ENCODE measurements around the gene DCC. TPM values are rescaled to one million over a fixed set of nuclear protein-coding genes. Genes with fewer than 3 reads are reported as not detected.

The DCC gene
- total RNA-seq, 6 donors from 2014 or later = 0.33 to 3.5 (median 1.0) TPM

- H3K4me1 ChIP-seq = no peaks in the 10 kb centered on the region
- H3K27me3 ChIP-seq = no peaks in the 10 kb centered on the region
- no peaks in the 10 kb centered on the region for H3K9me3 ChIP-seq
- H3K4me3 ChIP-seq = no peak overlapping the region
- no peaks in the 10 kb centered on the region for H3K36me3 ChIP-seq
- WGBS, 2 donors = 67 to 85% methylated on average over 1 of the region's 1 CpG
- TF ChIP-seq EP300 (IDR thresholded peaks at IDR 0.05) = no peak
- TF ChIP-seq CTCF (IDR thresholded peaks at IDR 0.05) = no peak
- no peak for TF ChIP-seq POLR2A (IDR thresholded peaks at IDR 0.05)
- TF ChIP-seq POLR2AphosphoS5 (IDR thresholded peaks at IDR 0.05) = no peak
- ATAC-seq (ENCODE audit: low FRiP score in 2 of 2) (no peak), DNase-seq (no peak)
- no peak overlapping the region for H3K27ac ChIP-seq
Measured at GRCh38 chr18:53254265-53254664, 914.3 kb downstream of the DCC start.

GRCh38 chr18:53261241-53261640 lies 921.2 kb downstream of the DCC start:
- ATAC-seq (ENCODE audit: low FRiP score in 2 of 2) = no peak
- H3K9me3 ChIP-seq = peaks cover 0 to 12% (median 0%) of the 10 kb centered on the region in 4 donors
- H3K27ac ChIP-seq = no peak overlapping the region
- no peaks in the 10 kb centered on the region for H3K36me3 ChIP-seq
- 82 to 85% methylated on average over 5 of the region's 5 CpGs for WGBS, 2 donors
- no peaks in the 10 kb centered on the region for H3K27me3 ChIP-seq
- no peak for DNase-seq
- H3K4me1 ChIP-seq = no peaks in the 10 kb centered on the region
- TF ChIP-seq EP300 (IDR thresholded peaks at IDR 0.05) = no peak
- no peak for TF ChIP-seq CTCF (IDR thresholded peaks at IDR 0.05)
- no peak for TF ChIP-seq POLR2A (IDR thresholded peaks at IDR 0.05)
- no peak for TF ChIP-seq POLR2AphosphoS5 (IDR thresholded peaks at IDR 0.05)
- no peak overlapping the region for H3K4me3 ChIP-seq

- TF ChIP-seq POLR2AphosphoS5 (IDR thresholded peaks at IDR 0.05) = no peak
- no peak for TF ChIP-seq CTCF (IDR thresholded peaks at IDR 0.05)
- no peak for TF ChIP-seq POLR2A (IDR thresholded peaks at IDR 0.05)
- TF ChIP-seq EP300 (IDR thresholded peaks at IDR 0.05) = no peak
- Histone ChIP-seq H3K4me3 (no peak overlapping the region), H3K9me3 (no peaks in the 10 kb centered on the region), H3K27ac (no peak overlapping the region), H3K27me3 (no peaks in the 10 kb centered on the region), H3K4me1 (no peaks in the 10 kb centered on the region), H3K36me3 (no peaks in the 10 kb centered on the region)
- 91 to 94% methylated on average over 1 of the region's 1 CpG for WGBS, 2 donors
- DNase-seq (no peak), ATAC-seq (ENCODE audit: low FRiP score in 2 of 2) (no peak)
Measured at GRCh38 chr18:53266850-53267249, 926.9 kb downstream of the DCC start.

GRCh38 chr18:53268455-53268854 lies 928.5 kb downstream of the DCC start:
- Histone ChIP-seq H3K27me3 (no peaks in the 10 kb centered on the region), H3K36me3 (no peaks in the 10 kb centered on the region), H3K9me3 (no peaks in the 10 kb centered on the region), H3K4me1 (no peaks in the 10 kb centered on the region), H3K27ac (no peak overlapping the region), H3K4me3 (no peak overlapping the region)
- DNase-seq = no peak
- no peak for ATAC-seq (ENCODE audit: low FRiP score in 2 of 2)
- WGBS, 2 donors = 70 to 81% methylated on average over 3 of the region's 3 CpGs
- no peak for TF ChIP-seq POLR2AphosphoS5 (IDR thresholded peaks at IDR 0.05)
- no peak for TF ChIP-seq POLR2A (IDR thresholded peaks at IDR 0.05)

GRCh38 chr18:53281406-53281805 lies 941.4 kb downstream of the DCC start:
- H3K4me1 ChIP-seq = no peaks in the 10 kb centered on the region
- WGBS, 2 donors = 82% methylated on average over 2 of the region's 2 CpGs
- no peak for TF ChIP-seq POLR2A (IDR thresholded peaks at IDR 0.05)
- TF ChIP-seq CTCF (IDR thresholded peaks at IDR 0.05) = no peak
- TF ChIP-seq POLR2AphosphoS5 (IDR thresholded peaks at IDR 0.05) = no peak
- no peak for TF ChIP-seq EP300 (IDR thresholded peaks at IDR 0.05)
- no peaks in the 10 kb centered on the region for H3K9me3 ChIP-seq
- no peak overlapping the region for H3K27ac ChIP-seq
- DNase-seq (no peak), ATAC-seq (ENCODE audit: low FRiP score in 2 of 2) (no peak)
- no peaks in the 10 kb centered on the region for H3K36me3 ChIP-seq
- H3K27me3 ChIP-seq = no peaks in the 10 kb centered on the region
- H3K4me3 ChIP-seq = no peak overlapping the region

All from upper lobe of left lung (tissue), 6 donors.